HEK293 (cell line): ENCODE results near the gene MALSU1.

Source experiments
- GLIS2 ChIP-seq: fragments of 450-650 bp; formaldehyde crosslinking; IDR thresholded peaks from 2 replicates; pipeline ENCODE4 v1.5.1; 2016; ENCODE audit warnings: missing biosample characterization, missing genetic modification characterization
- MEIS1 ChIP-seq: sonication (generic); formaldehyde crosslinking; IDR thresholded peaks from 2 replicates; pipeline ENCODE4 v1.8.1; 2022; ENCODE audit warnings: missing genetic modification reagents, mild to moderate bottlenecking, borderline replicate concordance
- OSR2 ChIP-seq: fragments of 450-650 bp; formaldehyde crosslinking; IDR thresholded peaks from 2 replicates; pipeline ENCODE4 v1.5.1; 2016; ENCODE audit warnings: missing biosample characterization, missing genetic modification characterization
- REPIN1 ChIP-seq: fragments of 450-650 bp; formaldehyde crosslinking; IDR thresholded peaks from 2 replicates; pipeline ENCODE4 v1.5.1; 2017; ENCODE audit warnings: missing biosample characterization, missing genetic modification characterization, low read depth
- SALL2 ChIP-seq: fragments of 450-650 bp; formaldehyde crosslinking; IDR thresholded peaks from 2 replicates; pipeline ENCODE4 v1.5.0; 2017; ENCODE audit warnings: missing biosample characterization, mild to moderate bottlenecking, missing genetic modification characterization, borderline replicate concordance
- SCRT2 ChIP-seq: fragments of 450-650 bp; formaldehyde crosslinking; IDR thresholded peaks from 2 replicates; pipeline ENCODE4 v1.5.1; 2016; ENCODE audit warnings: missing biosample characterization, missing genetic modification characterization
- SP7 ChIP-seq: fragments of 450-650 bp; formaldehyde crosslinking; IDR thresholded peaks from 2 replicates; pipeline ENCODE4 v1.5.1; 2016; ENCODE audit warnings: missing biosample characterization, missing genetic modification characterization
- WT1 ChIP-seq: fragments of 450-650 bp; formaldehyde crosslinking; IDR thresholded peaks from 2 replicates; pipeline ENCODE4 v1.5.1; 2016; ENCODE audit warnings: missing biosample characterization, missing genetic modification characterization
- ZBTB1 ChIP-seq: fragments of 450-650 bp; formaldehyde crosslinking; IDR thresholded peaks from 2 replicates; pipeline ENCODE4 v1.5.1; 2016; ENCODE audit warnings: missing biosample characterization, missing genetic modification characterization
- ZBTB20 ChIP-seq: fragments of 450-650 bp; formaldehyde crosslinking; IDR thresholded peaks from 2 replicates; pipeline ENCODE4 v1.5.1; 2016; ENCODE audit warnings: missing biosample characterization, missing genetic modification characterization
- ZBTB21 ChIP-seq: fragments of 450-650 bp; formaldehyde crosslinking; IDR thresholded peaks from 2 replicates; pipeline ENCODE4 v1.5.1; 2017; ENCODE audit warnings: missing biosample characterization, missing genetic modification characterization
- ZBTB8A ChIP-seq: fragments of 450-650 bp; formaldehyde crosslinking; IDR thresholded peaks from 2 replicates; pipeline ENCODE4 v1.5.1; 2016; ENCODE audit warnings: missing biosample characterization, missing genetic modification characterization
- ZNF114 ChIP-seq: fragments of 450-650 bp; formaldehyde crosslinking; IDR thresholded peaks from 2 replicates; pipeline ENCODE4 v1.5.0; 2017; ENCODE audit warnings: missing biosample characterization, missing genetic modification characterization
- ZNF121 ChIP-seq: fragments of 450-650 bp; formaldehyde crosslinking; IDR thresholded peaks from 2 replicates; pipeline ENCODE4 v1.5.1; 2016; ENCODE audit warnings: missing biosample characterization, missing genetic modification characterization
- ZNF132 ChIP-seq: fragments of 450-650 bp; formaldehyde crosslinking; IDR thresholded peaks from 2 replicates; pipeline ENCODE4 v1.5.1; 2017; ENCODE audit warnings: missing biosample characterization, missing genetic modification characterization, borderline replicate concordance
- ZNF138 ChIP-seq: fragments of 450-650 bp; formaldehyde crosslinking; IDR thresholded peaks from 2 replicates; pipeline ENCODE4 v1.5.1; 2016; ENCODE audit warnings: missing biosample characterization, missing genetic modification characterization, borderline replicate concordance
- ZNF18 ChIP-seq: fragments of 450-650 bp; formaldehyde crosslinking; IDR thresholded peaks from 2 replicates; pipeline ENCODE4 v1.5.1; 2016; ENCODE audit warnings: missing biosample characterization, missing genetic modification characterization
- ZNF2 ChIP-seq: fragments of 450-650 bp; formaldehyde crosslinking; IDR thresholded peaks from 2 replicates; pipeline ENCODE4 v1.5.1; 2016; ENCODE audit warnings: missing biosample characterization, missing genetic modification characterization
- ZNF202 ChIP-seq: fragments of 450-650 bp; formaldehyde crosslinking; IDR thresholded peaks from 2 replicates; pipeline ENCODE4 v1.5.1; 2016; ENCODE audit warnings: missing biosample characterization, missing genetic modification characterization, borderline replicate concordance
- ZNF214 ChIP-seq: fragments of 450-650 bp; formaldehyde crosslinking; IDR thresholded peaks from 2 replicates; pipeline ENCODE4 v1.5.1; 2017; ENCODE audit warnings: missing biosample characterization, mild to moderate bottlenecking, missing genetic modification characterization, borderline replicate concordance
- ZNF239 ChIP-seq: fragments of 450-650 bp; formaldehyde crosslinking; IDR thresholded peaks from 2 replicates; pipeline ENCODE4 v1.5.1; 2016; ENCODE audit warnings: missing biosample characterization, missing genetic modification characterization
- ZNF248 ChIP-seq: fragments of 450-650 bp; formaldehyde crosslinking; IDR thresholded peaks from 2 replicates; pipeline ENCODE4 v1.5.1; 2017; ENCODE audit warnings: missing biosample characterization, missing genetic modification characterization
- ZNF350 ChIP-seq: fragments of 450-650 bp; formaldehyde crosslinking; IDR thresholded peaks from 2 replicates; pipeline ENCODE4 v1.5.0; 2017; ENCODE audit warnings: missing biosample characterization, mild to moderate bottlenecking, missing genetic modification characterization
- ZNF488 ChIP-seq: fragments of 450-650 bp; formaldehyde crosslinking; IDR thresholded peaks from 2 replicates; pipeline ENCODE4 v1.5.1; 2016; ENCODE audit warnings: missing biosample characterization, missing genetic modification characterization
- ZNF544 ChIP-seq: fragments of 450-650 bp; formaldehyde crosslinking; IDR thresholded peaks from 2 replicates; pipeline ENCODE4 v1.5.0; 2017; ENCODE audit warnings: missing biosample characterization, missing genetic modification characterization
- ZNF596 ChIP-seq: fragments of 450-650 bp; IDR thresholded peaks from 2 replicates; pipeline ENCODE4 v1.5.0; 2018; ENCODE audit warnings: missing biosample characterization, mild to moderate bottlenecking, missing genetic modification characterization, moderate library complexity
- ZNF626 ChIP-seq: fragments of 450-650 bp; sonication (Bioruptor Pico); formaldehyde crosslinking; IDR thresholded peaks from 2 replicates; pipeline ENCODE4 v1.5.1; 2018; ENCODE audit warnings: missing biosample characterization, missing genetic modification characterization, inconsistent platforms
- ZNF664 ChIP-seq: fragments of 450-650 bp; formaldehyde crosslinking; IDR thresholded peaks from 2 replicates; pipeline ENCODE4 v1.5.1; 2016; ENCODE audit warnings: missing biosample characterization, missing genetic modification characterization
- ZSCAN23 ChIP-seq: fragments of 450-650 bp; formaldehyde crosslinking; IDR thresholded peaks from 2 replicates; pipeline ENCODE4 v1.5.1; 2016; ENCODE audit warnings: missing biosample characterization, missing genetic modification characterization
- TF ChIP-seq, protein P1 (sequence below): fragments of 450-650 bp; IDR thresholded peaks from 2 replicates; pipeline ENCODE4 v1.5.1; 2018; ENCODE audit warnings: missing biosample characterization, missing genetic modification characterization
- TF ChIP-seq, protein P2 (sequence below): fragments of 450-650 bp; formaldehyde crosslinking; IDR thresholded peaks from 2 replicates; pipeline ENCODE4 v1.5.1; 2016; ENCODE audit warnings: missing biosample characterization, missing genetic modification characterization
- TF ChIP-seq, protein P3 (sequence below): fragments of 450-650 bp; formaldehyde crosslinking; IDR thresholded peaks from 2 replicates; pipeline ENCODE4 v1.5.1; 2016; ENCODE audit warnings: missing biosample characterization, missing genetic modification characterization

MALSU1 gene

DNA sequence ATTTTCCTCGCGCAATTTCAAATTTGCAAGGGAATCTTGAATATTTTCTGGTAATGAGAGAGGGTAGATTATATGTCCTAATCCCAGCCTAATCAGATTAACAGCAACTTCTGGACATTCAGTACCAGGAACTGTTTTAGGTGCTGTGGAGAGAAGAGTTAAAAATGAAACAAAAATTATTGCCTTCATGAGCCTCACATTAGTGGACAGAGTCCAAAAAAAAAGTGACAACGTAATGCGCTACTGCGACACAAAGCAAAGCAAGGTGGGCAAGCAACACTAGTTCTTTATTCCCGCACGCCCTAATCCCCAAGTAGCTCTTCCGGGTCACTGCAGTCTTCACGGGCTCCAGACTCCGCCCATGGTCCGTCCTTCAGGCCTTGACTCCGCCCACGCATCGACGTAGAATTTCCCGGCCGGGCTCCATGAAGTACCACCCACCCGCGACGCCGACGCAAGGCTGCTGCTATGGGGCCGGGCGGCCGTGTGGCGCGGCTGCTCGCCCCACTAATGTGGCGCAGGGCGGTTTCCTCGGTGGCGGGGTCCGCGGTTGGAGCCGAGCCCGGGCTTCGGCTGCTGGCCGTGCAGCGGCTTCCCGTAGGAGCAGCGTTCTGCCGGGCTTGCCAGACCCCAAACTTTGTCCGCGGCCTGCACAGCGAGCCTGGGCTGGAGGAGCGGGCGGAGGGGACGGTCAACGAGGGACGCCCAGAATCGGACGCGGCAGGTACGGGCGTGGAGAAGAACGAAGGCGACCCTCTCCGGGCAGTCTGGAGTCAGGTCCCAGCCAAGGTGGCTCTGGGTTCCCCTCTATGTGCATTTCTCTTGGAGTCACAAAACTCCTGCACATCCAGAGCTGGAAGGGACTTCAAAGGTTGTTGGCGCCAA lies at the start of gene MALSU1 (continued):
- TF ChIP-seq, protein P1, sequence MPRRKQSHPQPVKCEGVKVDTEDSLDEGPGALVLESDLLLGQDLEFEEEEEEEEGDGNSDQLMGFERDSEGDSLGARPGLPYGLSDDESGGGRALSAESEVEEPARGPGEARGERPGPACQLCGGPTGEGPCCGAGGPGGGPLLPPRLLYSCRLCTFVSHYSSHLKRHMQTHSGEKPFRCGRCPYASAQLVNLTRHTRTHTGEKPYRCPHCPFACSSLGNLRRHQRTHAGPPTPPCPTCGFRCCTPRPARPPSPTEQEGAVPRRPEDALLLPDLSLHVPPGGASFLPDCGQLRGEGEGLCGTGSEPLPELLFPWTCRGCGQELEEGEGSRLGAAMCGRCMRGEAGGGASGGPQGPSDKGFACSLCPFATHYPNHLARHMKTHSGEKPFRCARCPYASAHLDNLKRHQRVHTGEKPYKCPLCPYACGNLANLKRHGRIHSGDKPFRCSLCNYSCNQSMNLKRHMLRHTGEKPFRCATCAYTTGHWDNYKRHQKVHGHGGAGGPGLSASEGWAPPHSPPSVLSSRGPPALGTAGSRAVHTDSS: no peak
- TF ChIP-seq, protein P2, sequence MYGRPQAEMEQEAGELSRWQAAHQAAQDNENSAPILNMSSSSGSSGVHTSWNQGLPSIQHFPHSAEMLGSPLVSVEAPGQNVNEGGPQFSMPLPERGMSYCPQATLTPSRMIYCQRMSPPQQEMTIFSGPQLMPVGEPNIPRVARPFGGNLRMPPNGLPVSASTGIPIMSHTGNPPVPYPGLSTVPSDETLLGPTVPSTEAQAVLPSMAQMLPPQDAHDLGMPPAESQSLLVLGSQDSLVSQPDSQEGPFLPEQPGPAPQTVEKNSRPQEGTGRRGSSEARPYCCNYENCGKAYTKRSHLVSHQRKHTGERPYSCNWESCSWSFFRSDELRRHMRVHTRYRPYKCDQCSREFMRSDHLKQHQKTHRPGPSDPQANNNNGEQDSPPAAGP (tag by site-specific recombination): no peak
- TF ChIP-seq ZNF2 (0 out of 2 replicates have a peak, but pooled peaks have one; percentile 53), ZNF544 (tag by site-specific recombination) (no peak), ZNF248 (tag by site-specific recombination) (no peak), SP7 (tag by site-specific recombination) (peak; percentile 55; the same call in 1 of the 2 replicates), SCRT2 (no peak), ZNF214 (no peak), OSR2 (tag by site-specific recombination) (peak; percentile 42; the same call in 1 of the 2 replicates), ZNF114 (tag by site-specific recombination) (no peak), ZBTB21 (tag by site-specific recombination) (peak; percentile 41; the same call in 1 of the 2 replicates), GLIS2 (peak; percentile 57), ZNF18 (tag by site-specific recombination) (no peak), ZBTB8A (tag by site-specific recombination) (peak; percentile 98), REPIN1 (tag by site-specific recombination) (no peak), ZNF664 (tag by site-specific recombination) (no peak), ZNF350 (tag by site-specific recombination) (no peak), ZSCAN23 (no peak), ZNF121 (no peak), ZBTB1 (tag by site-specific recombination) (no peak), ZNF132 (tag by site-specific recombination) (no peak), ZBTB20 (tag by site-specific recombination) (no peak), WT1 (tag by site-specific recombination) (no peak), SALL2 (no peak), ZNF626 (tag by site-specific recombination) (no peak), ZNF202 (tag by site-specific recombination) (no peak), ZNF596 (tag by site-specific recombination) (no peak), ZNF138 (tag by site-specific recombination) (no peak), MEIS1 (0 out of 2 replicates have a peak, but pooled peaks have one; percentile 19), ZNF239 (tag by site-specific recombination) (no peak), ZNF488 (no peak)
- TF ChIP-seq, protein P3, sequence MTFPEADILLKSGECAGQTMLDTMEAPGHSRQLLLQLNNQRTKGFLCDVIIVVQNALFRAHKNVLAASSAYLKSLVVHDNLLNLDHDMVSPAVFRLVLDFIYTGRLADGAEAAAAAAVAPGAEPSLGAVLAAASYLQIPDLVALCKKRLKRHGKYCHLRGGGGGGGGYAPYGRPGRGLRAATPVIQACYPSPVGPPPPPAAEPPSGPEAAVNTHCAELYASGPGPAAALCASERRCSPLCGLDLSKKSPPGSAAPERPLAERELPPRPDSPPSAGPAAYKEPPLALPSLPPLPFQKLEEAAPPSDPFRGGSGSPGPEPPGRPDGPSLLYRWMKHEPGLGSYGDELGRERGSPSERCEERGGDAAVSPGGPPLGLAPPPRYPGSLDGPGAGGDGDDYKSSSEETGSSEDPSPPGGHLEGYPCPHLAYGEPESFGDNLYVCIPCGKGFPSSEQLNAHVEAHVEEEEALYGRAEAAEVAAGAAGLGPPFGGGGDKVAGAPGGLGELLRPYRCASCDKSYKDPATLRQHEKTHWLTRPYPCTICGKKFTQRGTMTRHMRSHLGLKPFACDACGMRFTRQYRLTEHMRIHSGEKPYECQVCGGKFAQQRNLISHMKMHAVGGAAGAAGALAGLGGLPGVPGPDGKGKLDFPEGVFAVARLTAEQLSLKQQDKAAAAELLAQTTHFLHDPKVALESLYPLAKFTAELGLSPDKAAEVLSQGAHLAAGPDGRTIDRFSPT (tag by site-specific recombination): no peak
